ENCODE measurements around the gene WSB1. TPM values are rescaled to one million over a fixed set of nuclear protein-coding genes. Genes with fewer than 3 reads are reported as not detected.

The WSB1 gene
- total RNA-seq, 1 donor from 2014 or later = 107 TPM

DNA sequence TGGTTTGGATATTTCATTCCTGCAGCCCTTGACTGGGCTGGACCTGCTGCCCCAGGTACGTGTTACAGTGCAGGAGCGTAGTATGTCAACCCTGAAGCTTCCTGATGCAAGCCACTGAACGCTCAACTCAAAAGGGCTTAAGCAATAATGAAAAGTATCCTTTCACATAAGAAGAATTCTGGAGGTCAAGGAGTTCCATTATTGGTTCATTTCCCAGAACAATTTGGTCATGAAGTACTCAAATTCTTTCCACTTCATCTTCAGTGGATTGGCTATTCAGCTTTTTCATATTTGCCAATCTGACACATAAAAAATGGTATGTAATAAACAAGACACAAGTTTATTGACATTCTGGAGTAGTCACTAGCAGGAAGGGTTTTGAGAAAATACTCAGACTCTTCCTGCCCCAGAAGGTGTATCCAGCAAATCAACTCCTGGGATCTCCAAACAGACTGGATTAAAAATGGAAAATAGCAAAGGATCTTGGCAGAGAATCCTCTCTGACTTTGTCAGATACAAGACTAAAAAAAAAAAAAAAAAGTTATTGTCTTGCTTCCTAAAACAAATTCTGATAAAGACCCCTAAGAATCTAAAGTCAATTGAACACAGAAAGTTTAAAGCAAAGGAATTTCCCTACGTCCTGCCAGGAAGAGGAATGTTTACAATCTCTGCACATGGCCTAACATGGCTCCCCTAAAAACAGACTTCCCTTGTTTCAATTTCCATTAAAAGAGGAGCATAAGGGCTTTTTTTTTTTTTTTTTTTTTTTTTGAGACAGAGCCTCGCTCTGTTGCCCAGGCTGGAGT, 37.5 kb upstream of the WSB1 start:
- H3K9me3 ChIP-seq (ENCODE audit: control insufficient read depth in 3 of 3, low read length in 3 of 3) = no peaks in the 10 kb centered on the region
- H3K36me3 ChIP-seq (ENCODE audit: control insufficient read depth in 3 of 3, insufficient read depth in 3 of 3, low read length in 3 of 3) = no peaks in the 10 kb centered on the region
- peaks cover 4 to 8% (median 6%) of the 10 kb centered on the region in 3 donors for H3K4me1 ChIP-seq (ENCODE audit: control insufficient read depth in 3 of 3, insufficient read depth in 3 of 3, low read length in 3 of 3)
- H3K27me3 ChIP-seq (ENCODE audit: control insufficient read depth in 3 of 3, insufficient read depth in 3 of 3, low read length in 3 of 3) = no peaks in the 10 kb centered on the region
- H3K9ac ChIP-seq (ENCODE audit: low read depth in 1 of 3, low read length in 3 of 3) = no peak overlapping the region
- H3K27ac ChIP-seq (ENCODE audit: low read depth, low read length) = peak overlapping the region; percentile 55
- H3K4me3 ChIP-seq (ENCODE audit: low read length in 3 of 3) = no peak overlapping the region

DNA sequence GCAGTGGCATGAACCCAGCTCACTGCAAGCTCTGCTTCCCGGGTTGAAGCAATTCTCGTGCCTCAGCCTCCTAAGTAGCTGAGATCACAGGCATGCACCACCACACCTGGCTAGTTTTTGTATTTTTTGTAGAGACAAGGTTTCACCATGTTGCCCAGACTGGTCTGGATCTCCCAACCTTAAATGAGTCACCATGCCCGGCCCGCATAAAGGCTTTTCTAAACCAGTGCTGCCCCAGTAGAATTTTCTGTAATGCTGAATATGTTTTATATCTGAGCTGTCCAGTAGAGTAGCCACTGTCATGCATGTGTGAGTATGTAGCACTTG, 36.9 kb upstream of the WSB1 start:
- H3K27me3 ChIP-seq (ENCODE audit: control insufficient read depth in 3 of 3, insufficient read depth in 3 of 3, low read length in 3 of 3) = no peaks in the 10 kb centered on the region
- H3K9ac ChIP-seq (ENCODE audit: low read depth in 1 of 3, low read length in 3 of 3) = no peak overlapping the region
- peaks cover 4 to 8% (median 6%) of the 10 kb centered on the region in 3 donors for H3K4me1 ChIP-seq (ENCODE audit: control insufficient read depth in 3 of 3, insufficient read depth in 3 of 3, low read length in 3 of 3)
- H3K27ac ChIP-seq (ENCODE audit: low read depth, low read length) = no peak overlapping the region
- no peaks in the 10 kb centered on the region for H3K9me3 ChIP-seq (ENCODE audit: control insufficient read depth in 3 of 3, low read length in 3 of 3)
- no peaks in the 10 kb centered on the region for H3K36me3 ChIP-seq (ENCODE audit: control insufficient read depth in 3 of 3, insufficient read depth in 3 of 3, low read length in 3 of 3)
- no peak overlapping the region for H3K4me3 ChIP-seq (ENCODE audit: low read length in 3 of 3)

DNA sequence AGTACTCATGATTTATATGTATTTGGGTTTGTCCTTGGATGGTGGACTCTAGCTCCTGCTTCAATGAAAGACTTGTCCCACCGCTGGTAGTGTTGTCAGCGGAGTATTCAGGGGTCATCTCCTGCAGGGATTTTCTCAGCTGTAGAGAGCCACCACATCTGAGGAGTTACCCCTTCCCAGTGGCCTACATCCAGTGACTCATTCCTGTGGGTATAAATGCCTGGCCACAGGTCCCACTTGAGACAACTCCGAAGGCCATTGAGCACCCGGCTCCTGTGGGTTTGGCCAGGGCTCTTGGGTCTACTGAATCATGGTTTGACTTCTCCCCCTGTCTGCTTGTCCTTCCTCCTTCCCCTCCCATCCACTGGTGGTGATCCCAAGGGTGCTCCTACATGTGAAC, 34.6 kb upstream of the WSB1 start:
- H3K4me3 ChIP-seq (ENCODE audit: low read length in 3 of 3) = no peak overlapping the region
- peaks cover 4 to 8% (median 8%) of the 10 kb centered on the region in 3 donors for H3K4me1 ChIP-seq (ENCODE audit: control insufficient read depth in 3 of 3, insufficient read depth in 3 of 3, low read length in 3 of 3)

DNA sequence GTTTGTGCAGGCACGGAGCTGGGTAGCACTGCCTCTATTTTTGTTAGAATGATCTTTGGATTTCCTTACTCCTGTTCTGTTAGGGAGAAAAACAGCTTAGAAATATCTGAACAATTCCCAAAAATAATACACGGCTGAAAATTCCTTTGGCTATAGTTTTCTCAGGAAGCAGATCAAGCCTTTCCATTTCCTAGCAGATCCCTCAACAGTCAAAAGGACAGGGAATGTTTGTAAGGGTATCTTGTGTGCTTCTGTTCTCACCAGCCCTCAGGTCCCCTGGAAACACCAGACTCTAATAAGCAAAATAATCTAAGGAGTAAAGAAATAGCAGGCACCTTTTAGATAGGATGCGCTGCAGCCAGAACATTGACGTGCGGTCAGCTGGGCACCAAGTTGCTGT, 30.5 kb upstream of the WSB1 start:
- peak overlapping the region; percentile 2 for H3K27ac ChIP-seq (ENCODE audit: low read depth, low read length)
- H3K36me3 ChIP-seq (ENCODE audit: control insufficient read depth in 3 of 3, insufficient read depth in 3 of 3, low read length in 3 of 3) = no peaks in the 10 kb centered on the region
- peaks cover 0 to 2% (median 0%) of the 10 kb centered on the region in 3 donors for H3K4me1 ChIP-seq (ENCODE audit: control insufficient read depth in 3 of 3, insufficient read depth in 3 of 3, low read length in 3 of 3)
- H3K9me3 ChIP-seq (ENCODE audit: control insufficient read depth in 3 of 3, low read length in 3 of 3) = no peaks in the 10 kb centered on the region
- H3K27me3 ChIP-seq (ENCODE audit: control insufficient read depth in 3 of 3, insufficient read depth in 3 of 3, low read length in 3 of 3) = no peaks in the 10 kb centered on the region
- H3K4me3 ChIP-seq (ENCODE audit: low read length in 3 of 3) = no peak overlapping the region
- no peak overlapping the region for H3K9ac ChIP-seq (ENCODE audit: low read depth in 1 of 3, low read length in 3 of 3)

More for the DNA sequence above, 34.6 kb upstream of the WSB1 start:
- H3K27ac ChIP-seq (ENCODE audit: low read depth, low read length) = no peak overlapping the region
- no peaks in the 10 kb centered on the region for H3K27me3 ChIP-seq (ENCODE audit: control insufficient read depth in 3 of 3, insufficient read depth in 3 of 3, low read length in 3 of 3)
- H3K9me3 ChIP-seq (ENCODE audit: control insufficient read depth in 3 of 3, low read length in 3 of 3) = no peaks in the 10 kb centered on the region
- no peak overlapping the region for H3K9ac ChIP-seq (ENCODE audit: low read depth in 1 of 3, low read length in 3 of 3)
- no peaks in the 10 kb centered on the region for H3K36me3 ChIP-seq (ENCODE audit: control insufficient read depth in 3 of 3, insufficient read depth in 3 of 3, low read length in 3 of 3)

DNA sequence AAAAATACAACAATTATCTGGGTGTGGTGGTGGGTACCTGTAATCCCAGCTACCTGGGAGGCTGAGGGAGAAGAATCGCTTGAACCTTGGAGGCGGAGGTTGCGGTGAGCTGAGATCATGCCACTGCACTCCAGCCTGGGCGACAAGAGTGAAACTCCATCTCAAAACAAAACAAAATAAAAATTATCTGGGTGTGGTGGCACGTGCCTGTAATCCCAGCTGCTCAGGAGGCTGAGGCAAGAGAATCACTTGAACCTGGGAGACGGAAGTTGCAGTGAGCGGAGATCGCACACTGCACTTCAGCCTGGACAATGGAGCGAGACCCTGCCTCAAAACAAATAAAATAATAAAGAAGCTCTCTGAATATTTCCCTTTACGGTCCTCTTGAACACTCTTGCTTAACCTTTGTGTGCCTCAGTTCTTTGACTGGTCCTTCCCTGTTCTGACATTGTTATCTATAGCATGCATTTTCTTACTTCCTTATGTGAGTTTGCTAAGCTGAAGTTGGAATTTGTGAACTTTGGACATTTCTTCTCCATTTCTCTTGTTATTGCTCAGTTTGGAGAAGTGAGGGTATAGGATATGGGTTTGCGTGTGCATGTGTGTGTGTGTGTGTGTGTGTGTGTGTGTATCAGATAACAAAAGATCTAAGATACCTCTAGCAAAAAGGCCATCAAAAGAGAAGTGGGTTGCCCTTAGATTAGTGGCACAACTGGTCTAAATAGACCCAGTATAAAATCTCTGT, 29.7 kb upstream of the WSB1 start:
- Histone ChIP-seq H3K9ac (ENCODE audit: low read depth in 1 of 3, low read length in 3 of 3) (no peak overlapping the region), H3K4me3 (ENCODE audit: low read length in 3 of 3) (no peak overlapping the region), H3K9me3 (ENCODE audit: control insufficient read depth in 3 of 3, low read length in 3 of 3) (no peaks in the 10 kb centered on the region), H3K27ac (ENCODE audit: low read depth, low read length) (no peak overlapping the region), H3K27me3 (ENCODE audit: control insufficient read depth in 3 of 3, insufficient read depth in 3 of 3, low read length in 3 of 3) (no peaks in the 10 kb centered on the region), H3K4me1 (ENCODE audit: control insufficient read depth in 3 of 3, insufficient read depth in 3 of 3, low read length in 3 of 3) (peaks cover 0 to 2% (median 0%) of the 10 kb centered on the region in 3 donors), H3K36me3 (ENCODE audit: control insufficient read depth in 3 of 3, insufficient read depth in 3 of 3, low read length in 3 of 3) (no peaks in the 10 kb centered on the region)

DNA sequence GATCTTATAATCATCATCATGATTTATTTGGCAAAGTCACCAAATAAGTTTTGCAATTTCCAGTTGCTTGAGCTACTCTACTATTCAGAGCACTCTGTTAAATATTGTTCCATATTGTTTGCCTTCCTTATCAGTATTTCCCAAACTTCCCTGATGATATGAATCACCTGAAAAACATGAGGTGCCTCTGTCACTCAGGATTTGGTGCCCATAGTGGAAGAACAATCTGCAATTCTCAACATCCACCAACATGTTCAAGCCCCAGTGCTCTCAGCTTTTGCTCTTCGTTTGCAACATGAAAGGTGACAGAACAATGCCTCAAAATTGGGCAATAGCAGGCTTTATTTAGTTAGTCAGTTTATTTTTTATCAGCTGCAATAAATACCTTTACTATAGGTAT, 28.6 kb upstream of the WSB1 start:
- H3K9ac ChIP-seq (ENCODE audit: low read depth in 1 of 3, low read length in 3 of 3) = no peak overlapping the region
- no peak overlapping the region for H3K27ac ChIP-seq (ENCODE audit: low read depth, low read length)
- no peaks in the 10 kb centered on the region for H3K36me3 ChIP-seq (ENCODE audit: control insufficient read depth in 3 of 3, insufficient read depth in 3 of 3, low read length in 3 of 3)
- no peaks in the 10 kb centered on the region for H3K27me3 ChIP-seq (ENCODE audit: control insufficient read depth in 3 of 3, insufficient read depth in 3 of 3, low read length in 3 of 3)
- peaks cover 0 to 2% (median 0%) of the 10 kb centered on the region in 3 donors for H3K4me1 ChIP-seq (ENCODE audit: control insufficient read depth in 3 of 3, insufficient read depth in 3 of 3, low read length in 3 of 3)
- no peaks in the 10 kb centered on the region for H3K9me3 ChIP-seq (ENCODE audit: control insufficient read depth in 3 of 3, low read length in 3 of 3)
- no peak overlapping the region for H3K4me3 ChIP-seq (ENCODE audit: low read length in 3 of 3)

DNA sequence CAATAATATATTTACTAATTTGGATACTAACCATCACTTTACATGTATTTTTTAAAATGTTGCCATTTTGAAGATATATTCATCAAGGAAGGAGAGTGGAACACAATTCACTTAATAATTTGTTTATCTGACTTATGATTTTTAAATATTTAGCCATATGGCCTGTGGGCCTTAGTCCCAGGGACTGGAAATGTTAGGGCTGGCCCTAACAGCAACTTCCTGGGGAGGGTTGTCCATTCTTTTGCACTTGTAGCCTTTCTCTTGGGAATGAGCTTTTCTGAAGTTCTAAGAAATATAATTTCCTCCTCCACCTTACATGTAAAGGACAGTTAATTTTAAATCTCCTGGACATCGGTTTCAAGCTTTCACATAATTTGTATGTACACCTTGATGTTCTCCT, 27.7 kb upstream of the WSB1 start:
- no peak overlapping the region for H3K4me3 ChIP-seq (ENCODE audit: low read length in 3 of 3)
- no peaks in the 10 kb centered on the region for H3K9me3 ChIP-seq (ENCODE audit: control insufficient read depth in 3 of 3, low read length in 3 of 3)
- H3K9ac ChIP-seq (ENCODE audit: low read depth in 1 of 3, low read length in 3 of 3) = no peak overlapping the region
- H3K4me1 ChIP-seq (ENCODE audit: control insufficient read depth in 3 of 3, insufficient read depth in 3 of 3, low read length in 3 of 3) = peaks cover 0 to 3% (median 3%) of the 10 kb centered on the region in 3 donors
- H3K27ac ChIP-seq (ENCODE audit: low read depth, low read length) = no peak overlapping the region
- no peaks in the 10 kb centered on the region for H3K27me3 ChIP-seq (ENCODE audit: control insufficient read depth in 3 of 3, insufficient read depth in 3 of 3, low read length in 3 of 3)
- no peaks in the 10 kb centered on the region for H3K36me3 ChIP-seq (ENCODE audit: control insufficient read depth in 3 of 3, insufficient read depth in 3 of 3, low read length in 3 of 3)

DNA sequence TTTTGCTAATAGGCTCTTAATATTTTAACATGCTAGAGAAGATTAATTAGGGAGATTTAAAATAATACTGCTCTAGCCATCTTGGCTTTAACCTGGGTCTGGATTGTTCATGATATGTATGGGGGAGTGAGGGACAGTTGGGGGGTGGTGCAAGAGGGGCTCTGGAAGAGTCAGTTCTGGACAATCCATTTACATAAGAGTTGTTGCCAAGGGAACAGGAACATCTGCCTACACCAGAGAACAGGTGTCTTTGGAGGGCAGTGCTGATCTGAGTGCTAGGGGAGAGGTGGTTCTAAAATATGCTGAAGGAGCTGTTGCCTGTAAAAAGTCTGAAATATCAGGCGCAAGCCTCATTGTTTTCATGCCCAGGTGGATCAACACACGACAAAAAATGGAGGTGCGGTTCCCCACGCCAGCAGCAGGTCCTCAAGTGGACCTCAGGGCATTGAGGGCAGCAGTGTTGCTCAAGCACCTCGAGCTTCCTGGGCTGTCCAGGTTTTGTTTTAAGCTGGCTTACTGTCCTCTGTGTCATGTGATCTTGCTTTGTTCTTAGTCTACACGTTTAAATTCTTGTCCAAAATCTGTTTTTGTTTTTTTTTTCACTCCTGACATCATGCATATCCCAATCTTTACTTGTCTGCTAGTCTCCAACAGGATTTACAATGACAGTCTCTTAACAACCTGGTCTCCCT, 25.4 kb upstream of the WSB1 start:
- H3K9me3 ChIP-seq (ENCODE audit: control insufficient read depth in 3 of 3, low read length in 3 of 3) = no peaks in the 10 kb centered on the region
- H3K9ac ChIP-seq (ENCODE audit: low read depth in 1 of 3, low read length in 3 of 3) = no peak overlapping the region

DNA sequence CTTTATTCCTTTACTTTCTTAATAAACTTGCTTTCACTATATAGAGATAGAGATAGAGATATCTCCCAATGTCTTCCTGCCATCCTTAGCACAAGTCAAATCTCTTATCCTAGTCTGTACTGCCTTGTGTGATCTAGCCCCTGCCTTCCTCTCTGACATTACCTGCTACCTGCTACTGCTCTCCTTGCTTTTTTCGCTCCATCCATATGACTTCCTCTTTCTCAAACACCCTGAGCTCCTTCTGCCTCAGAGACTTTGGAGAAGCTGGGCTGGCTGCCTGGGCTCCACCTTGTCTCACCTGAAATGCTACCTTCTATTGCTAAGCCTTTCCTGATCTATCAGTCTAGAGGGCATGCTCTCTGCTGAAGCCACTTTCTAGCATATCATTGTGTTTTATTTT, 24.7 kb upstream of the WSB1 start:
- H3K4me3 ChIP-seq (ENCODE audit: low read length in 3 of 3) = no peak overlapping the region
- no peaks in the 10 kb centered on the region for H3K27me3 ChIP-seq (ENCODE audit: control insufficient read depth in 3 of 3, insufficient read depth in 3 of 3, low read length in 3 of 3)
- H3K36me3 ChIP-seq (ENCODE audit: control insufficient read depth in 3 of 3, insufficient read depth in 3 of 3, low read length in 3 of 3) = no peaks in the 10 kb centered on the region
- no peaks in the 10 kb centered on the region for H3K9me3 ChIP-seq (ENCODE audit: control insufficient read depth in 3 of 3, low read length in 3 of 3)
- H3K27ac ChIP-seq (ENCODE audit: low read depth, low read length) = no peak overlapping the region
- no peak overlapping the region for H3K9ac ChIP-seq (ENCODE audit: low read depth in 1 of 3, low read length in 3 of 3)
- H3K4me1 ChIP-seq (ENCODE audit: control insufficient read depth in 3 of 3, insufficient read depth in 3 of 3, low read length in 3 of 3) = peaks cover 0 to 3% (median 2%) of the 10 kb centered on the region in 3 donors

More for the DNA sequence above, 25.4 kb upstream of the WSB1 start:
- peaks cover 0 to 4% (median 3%) of the 10 kb centered on the region in 3 donors for H3K4me1 ChIP-seq (ENCODE audit: control insufficient read depth in 3 of 3, insufficient read depth in 3 of 3, low read length in 3 of 3)
- no peak overlapping the region for H3K4me3 ChIP-seq (ENCODE audit: low read length in 3 of 3)
- H3K27ac ChIP-seq (ENCODE audit: low read depth, low read length) = no peak overlapping the region
- H3K36me3 ChIP-seq (ENCODE audit: control insufficient read depth in 3 of 3, insufficient read depth in 3 of 3, low read length in 3 of 3) = no peaks in the 10 kb centered on the region
- no peaks in the 10 kb centered on the region for H3K27me3 ChIP-seq (ENCODE audit: control insufficient read depth in 3 of 3, insufficient read depth in 3 of 3, low read length in 3 of 3)

DNA sequence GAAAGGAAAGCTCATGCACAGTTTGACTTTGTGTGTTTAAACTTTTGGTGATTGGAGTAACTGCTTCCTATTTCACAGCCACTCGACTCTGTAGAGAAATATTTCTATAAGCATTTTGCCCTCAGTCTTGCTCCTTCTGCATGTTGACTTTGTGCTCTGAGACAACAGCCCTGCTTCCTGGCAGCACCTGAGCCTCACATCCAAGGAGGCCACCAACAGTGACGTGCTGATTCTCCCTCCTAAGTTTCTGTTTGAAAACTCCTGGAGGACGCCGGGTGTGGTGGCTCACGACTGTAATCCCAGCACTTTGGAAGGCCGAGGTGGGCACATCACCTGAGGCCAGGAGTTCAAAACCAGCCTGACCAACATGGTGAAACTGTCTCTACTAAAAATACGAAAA, 23.9 kb upstream of the WSB1 start:
- no peaks in the 10 kb centered on the region for H3K9me3 ChIP-seq (ENCODE audit: control insufficient read depth in 3 of 3, low read length in 3 of 3)
- H3K4me3 ChIP-seq (ENCODE audit: low read length in 3 of 3) = no peak overlapping the region
- no peaks in the 10 kb centered on the region for H3K27me3 ChIP-seq (ENCODE audit: control insufficient read depth in 3 of 3, insufficient read depth in 3 of 3, low read length in 3 of 3)
- H3K4me1 ChIP-seq (ENCODE audit: control insufficient read depth in 3 of 3, insufficient read depth in 3 of 3, low read length in 3 of 3) = peaks cover 0 to 3% (median 2%) of the 10 kb centered on the region in 3 donors
- no peak overlapping the region for H3K9ac ChIP-seq (ENCODE audit: low read depth in 1 of 3, low read length in 3 of 3)
- H3K27ac ChIP-seq (ENCODE audit: low read depth, low read length) = no peak overlapping the region
- no peaks in the 10 kb centered on the region for H3K36me3 ChIP-seq (ENCODE audit: control insufficient read depth in 3 of 3, insufficient read depth in 3 of 3, low read length in 3 of 3)

All from skeletal muscle tissue (tissue), 4 donors.